Cardiac muscle cell (in vitro differentiated cells and primary cell): ENCODE data around the gene CYB561D1. TPM values are rescaled to one million over a fixed set of nuclear protein-coding genes. Genes with fewer than 3 reads are reported as not detected.
A peak's percentile ranks its signal among the peaks of the same experiment; 100 is the strongest.

ENCODE experiments used
- DNase-seq, 2 donors: peaks; one replicate each; pipeline versions ENCODE4 v3.0.0 to v3.0.0-alpha.2; 2010 to 2017; ENCODE audit warnings: low read depth in 1 of 2, low spot score in 1 of 2
- H3K27ac ChIP-seq: fragments of 200-600 bp; sonication (generic); 2 replicates; pipeline ENCODE4 v1.5.1; 2016
- H3K27me3 ChIP-seq: fragments of 200-600 bp; sonication (generic); 2 replicates; pipeline ENCODE4 v1.6.0; 2016; ENCODE audit warnings: control low read depth
- H3K36me3 ChIP-seq: fragments of 200-600 bp; sonication (generic); 2 replicates; pipeline ENCODE4 v1.5.1; 2016; ENCODE audit warnings: control low read depth
- H3K4me1 ChIP-seq: fragments of 200-600 bp; sonication (generic); 2 replicates; pipeline ENCODE4 v1.8.1; 2017; ENCODE audit warnings: low read depth, mild to moderate bottlenecking, mixed run types
- H3K4me3 ChIP-seq: fragments of 200-600 bp; sonication (generic); 2 replicates; pipeline ENCODE4 v1.5.1; 2016; ENCODE audit warnings: mild to moderate bottlenecking
- H3K9me3 ChIP-seq: fragments of 200-600 bp; sonication (generic); 2 replicates; pipeline ENCODE4 v1.5.1; 2017; ENCODE audit warnings: low read depth, mild to moderate bottlenecking, control low read depth
- CTCF ChIP-seq: IDR thresholded peaks from 2 replicates; pipeline ENCODE4 v1.5.1; 2012; ENCODE audit warnings: low read depth, mild to moderate bottlenecking, low read length
- polyA plus RNA-seq: library from polyadenylated mRNA; unstranded; fragments of >200 nt; fragmentation: Nextera tagmentation; extraction: Ambion mirVana; gene quantifications from 2 replicates; pipeline ENCODE4 v1.2.1, GENCODE V29; 2016
- total RNA-seq: library from RNA; depleted of rRNA; stranded (reverse); fragments of >200 nt; gene quantifications from 2 replicates; pipeline ENCODE4 v1.2.3, GENCODE V29; 2016

The CYB561D1 gene
- total and polyA plus RNA-seq, 2 experiments from 2014 or later: 5.3 to 6.6 TPM

GRCh38 chr1:109498161-109498801 lies 4.4 kb downstream of the CYB561D1 start:
- H3K4me1 ChIP-seq: peaks cover 4% of the 10 kb centered on the region
- no peaks in the 10 kb centered on the region for H3K9me3 ChIP-seq
- peak; percentile 48 to 55 for DNase-seq
- H3K36me3 ChIP-seq: peaks cover 8% of the 10 kb centered on the region
- no peaks in the 10 kb centered on the region for H3K27me3 ChIP-seq
- no peak overlapping the region for H3K27ac ChIP-seq
- peak; percentile 51 for TF ChIP-seq CTCF
- no peak overlapping the region for H3K4me3 ChIP-seq

- H3K4me1 ChIP-seq: peaks cover 4% of the 10 kb centered on the region
- H3K27me3 ChIP-seq: no peaks in the 10 kb centered on the region
- H3K4me3 ChIP-seq: no peak overlapping the region
- DNase-seq: no peak
- no peak overlapping the region for H3K27ac ChIP-seq
- peaks cover 8% of the 10 kb centered on the region for H3K36me3 ChIP-seq
- TF ChIP-seq CTCF: no peak
- no peaks in the 10 kb centered on the region for H3K9me3 ChIP-seq
Measured at GRCh38 chr1:109499081-109499480, 5.2 kb downstream of the CYB561D1 start.

- Histone ChIP-seq H3K4me1 (no peaks in the 10 kb centered on the region), H3K27ac (no peak overlapping the region), H3K36me3 (peaks cover 8% of the 10 kb centered on the region), H3K9me3 (no peaks in the 10 kb centered on the region), H3K27me3 (no peaks in the 10 kb centered on the region), H3K4me3 (no peak overlapping the region)
- DNase-seq: peak; percentile 34 to 42
- TF ChIP-seq CTCF: peak; percentile 51
Measured at GRCh38 chr1:109499661-109500536, 6.0 kb downstream of the CYB561D1 start.

GRCh38 chr1:109500941-109501381 lies 7.1 kb downstream of the CYB561D1 start:
- no peak for DNase-seq
- Histone ChIP-seq H3K9me3 (no peaks in the 10 kb centered on the region), H3K27me3 (no peaks in the 10 kb centered on the region), H3K4me3 (no peak overlapping the region), H3K4me1 (no peaks in the 10 kb centered on the region), H3K36me3 (peaks cover 7% of the 10 kb centered on the region), H3K27ac (no peak overlapping the region)
- TF ChIP-seq CTCF: no peak

GRCh38 chr1:109501644-109502363 lies 7.9 kb downstream of the CYB561D1 start:
- Histone ChIP-seq H3K9me3 (no peaks in the 10 kb centered on the region), H3K36me3 (no peaks in the 10 kb centered on the region), H3K4me1 (no peaks in the 10 kb centered on the region), H3K4me3 (no peak overlapping the region), H3K27me3 (no peaks in the 10 kb centered on the region), H3K27ac (no peak overlapping the region)
- no peak for DNase-seq
- no peak for TF ChIP-seq CTCF
